K562 (cell line): Measurements from ENCODE around the gene GATM. TPM values are rescaled to one million over a fixed set of nuclear protein-coding genes. Genes with fewer than 3 reads are reported as not detected.

Source experiments
- ATAC-seq: fragments of 200-7000 bp; cut with Tn5 transposase; 3 replicates; pipeline ENCODE4 v1.9.1; 2020; ENCODE audit warnings: moderate library complexity
- BruUV-seq: library from RNA; stranded (reverse); fragments of 400-500 nt; replicated peaks from 2 replicates; lab custom pipeline; 2021; lab: Mats Ljungman, UMichigan
- CTCF ChIA-PET: fragments of 300-600 bp; formaldehyde crosslinking; extraction: SDS; loops from one replicate; lab custom pipeline; 2021; ENCODE audit warnings: low intra/inter-chr PET ratio; lab: Yijun Ruan, JAX
- POLR2A ChIA-PET: fragments of 300-600, 350-650 bp; sonication (Branson Sonifier 250); formaldehyde crosslinking; extraction: SDS; loops from one replicate; lab custom pipeline; 2021; ENCODE audit warnings: antibody characterized with exemption, inconsistent platforms; lab: Yijun Ruan, JAX
- DNase-seq, 4 experiments: peaks; one replicate each; pipeline versions ENCODE4 v3.0.0 to v3.0.0-alpha.2; 2011 to 2018; ENCODE audit warnings: low spot score in 3 of 4, mixed read lengths in 3 of 4; ENCODE audit errors: extremely low read depth in 1 of 4
- FAIRE-seq: peaks from 2 replicates; lab custom pipeline; 2011; peaks lifted over from hg19 to GRCh38; lab: Jason Lieb, UNC
- H2AFZ ChIP-seq: 2 replicates; pipeline ENCODE4 v1.6.0; 2011; ENCODE audit warnings: low read depth, low read length, control low read depth, inconsistent platforms
- H3K27ac ChIP-seq: fragments of 200-600 bp; 3 replicates; pipeline ENCODE4 v1.8.0; 2011; ENCODE audit warnings: low read depth, mild to moderate bottlenecking, control low read depth, inconsistent platforms, low read length, moderate library complexity, mixed read lengths; ENCODE audit errors: extremely low read depth
- H3K27me3 ChIP-seq, 2 experiments: fragments of 300-600 bp in 1 of 2; 2 replicates in 1 of 2; 3 replicates in 1 of 2; pipeline versions ENCODE4 v1.6.0 to v1.8.0; 2011; ENCODE audit warnings: inconsistent platforms in 2 of 2, low read length in 2 of 2, mild to moderate bottlenecking in 1 of 2, mixed read lengths in 1 of 2, moderate library complexity in 1 of 2; ENCODE audit not compliant: control insufficient read depth in 2 of 2, insufficient read depth in 2 of 2
- H3K36me3 ChIP-seq: fragments of 300-600 bp; 3 replicates; pipeline ENCODE4 v1.8.0; 2011; ENCODE audit warnings: mild to moderate bottlenecking, low read length, inconsistent platforms; ENCODE audit not compliant: control insufficient read depth, insufficient read depth
- H3K4me1 ChIP-seq, 2 experiments: fragments of 200-600 bp in 1 of 2; replicated peaks in 1 of 2; 2 replicates in 1 of 2; 3 replicates in 1 of 2; pipeline versions ENCODE4 v1.5.1 to v1.8.0; 2011; ENCODE audit warnings: inconsistent platforms in 2 of 2, low read length in 2 of 2, mild to moderate bottlenecking in 1 of 2, mixed read lengths in 1 of 2, moderate library complexity in 1 of 2; ENCODE audit not compliant: control insufficient read depth in 2 of 2, insufficient read depth in 2 of 2
- H3K4me2 ChIP-seq: 2 replicates; pipeline ENCODE4 v1.6.1; 2011; ENCODE audit warnings: low read length, control low read depth, inconsistent platforms, mixed read lengths; ENCODE audit not compliant: insufficient read depth
- H3K4me3 ChIP-seq: fragments of 200-600 bp; sonication (generic), shearing (Covaris generic); 2 replicates; pipeline ENCODE4 v1.5.1; 2016; ENCODE audit warnings: control low read depth, inconsistent platforms
- H3K79me2 ChIP-seq: fragments of 200-600 bp; 3 replicates; pipeline ENCODE4 v1.8.0; 2011; ENCODE audit warnings: low read length, inconsistent platforms; ENCODE audit not compliant: control insufficient read depth, insufficient read depth
- H3K9ac ChIP-seq, 2 experiments: 2 replicates each; pipeline versions ENCODE4 v1.6.0 to v1.6.1; 2011; ENCODE audit warnings: low read depth in 2 of 2, low read length in 2 of 2, control low read depth in 1 of 2, inconsistent platforms in 1 of 2, mild to moderate bottlenecking in 1 of 2, mixed read lengths in 1 of 2; ENCODE audit not compliant: insufficient read depth in 1 of 2
- H3K9me1 ChIP-seq: one replicate; pipeline ENCODE4 v1.6.0; 2011; ENCODE audit warnings: inconsistent platforms, mild to moderate bottlenecking, low read length, moderate library complexity; ENCODE audit not compliant: control insufficient read depth, insufficient read depth
- H3K9me3 ChIP-seq: replicated peaks from 2 replicates; pipeline ENCODE4 v1.5.1; 2011; ENCODE audit warnings: low read depth, low read length, inconsistent platforms; ENCODE audit not compliant: control insufficient read depth, insufficient read depth
- H4K20me1 ChIP-seq: replicated peaks from 2 replicates; pipeline ENCODE4 v1.6.1; 2011; ENCODE audit warnings: low read length, inconsistent platforms, mixed read lengths; ENCODE audit not compliant: control insufficient read depth, insufficient read depth
- ESRRB ChIP-seq: fragments of 250-450 bp; sonication (Bioruptor Pico); IDR thresholded peaks from 2 replicates; pipeline ENCODE4 v1.5.0; 2020; ENCODE audit warnings: mild to moderate bottlenecking, moderate library complexity, borderline replicate concordance
- NCOR1 ChIP-seq: fragments of 450-650 bp; IDR thresholded peaks from 2 replicates; pipeline ENCODE4 v1.6.1; 2016; ENCODE audit warnings: mild to moderate bottlenecking, moderate library complexity
- POLR2A ChIP-seq: fragments of 450-650 bp; conservative IDR thresholded peaks from 2 replicates; pipeline ENCODE4 v1.6.1; 2016
- ZBTB1 ChIP-seq: sonication (generic); formaldehyde crosslinking; IDR thresholded peaks from 2 replicates; pipeline ENCODE4 v1.8.1; 2023; ENCODE audit warnings: missing genetic modification reagents, low read depth, mild to moderate bottlenecking, borderline replicate concordance
- ZNF57 ChIP-seq: fragments of 450-650 bp; formaldehyde crosslinking; IDR thresholded peaks from 2 replicates; pipeline ENCODE4 v1.4.0; 2020; ENCODE audit warnings: mild to moderate bottlenecking, moderate library complexity
- WGBS: fragments of 100-300 bp; shearing (Covaris generic); methylation state at CpG from one replicate; pipeline ENCODE4 v1.1.6; 2016; ENCODE audit warnings: low coverage, mixed read lengths; ENCODE audit not compliant: insufficient coverage; ENCODE audit errors: missing lambda C conversion rate; 5-methylcytosine and 5-hydroxymethylcytosine counted together
- in situ Hi-C: fragments of 300-500 bp; cut with MboI; formaldehyde crosslinking; loops from 4 replicates; pipeline ENCODE4 v1.15.0; 2018; ENCODE audit warnings: inconsistent platforms, mixed read lengths
- intact Hi-C: fragments of 100-400 bp; cut with micrococcal nuclease; formaldehyde crosslinking; loops from 2 replicates; pipeline ENCODE4 v1.14.2; 2022
- polyA plus RNA-seq, 8 experiments: library from polyadenylated mRNA; depleted of rRNA in 4 of 8; stranded (reverse) in 5 of 8; unstranded in 3 of 8; fragments of >200 nt; fragmentation: Nextera tagmentation in 2 of 8; fragmentation: Illumina TruSeq in 1 of 8; extraction: Ambion mirVana in 2 of 8; extraction: Trizol in 1 of 8; gene quantifications; 2 replicates each; pipeline versions ENCODE4 v1.2.1 to v1.2.3, GENCODE V29; 2011 to 2014; ENCODE audit warnings: inconsistent platforms in 1 of 8, missing spikeins in 1 of 8
- total RNA-seq, 7 experiments: library from RNA; depleted of rRNA in 6 of 7; stranded (reverse); fragments of >200 nt in 6 of 7; fragmentation: Illumina TruSeq in 2 of 7; extraction: Trizol in 2 of 7; gene quantifications; 2 replicates each; pipeline versions ENCODE4 v1.2.1 to v1.2.3, GENCODE V29; 2011 to 2021; ENCODE audit warnings: low replicate concordance in 1 of 7
- TF ChIP-seq, protein P1 (sequence below), 3 experiments: IDR thresholded peaks in 2 of 3; conservative IDR thresholded peaks in 1 of 3; 2 replicates each; pipeline ENCODE4 v1.5.1; 2011 to 2012; ENCODE audit warnings: low read length in 3 of 3, mild to moderate bottlenecking in 3 of 3, control low read depth in 2 of 3, improper control_type of control experiment in 1 of 3, inconsistent platforms in 1 of 3, low read depth in 1 of 3, mixed read lengths in 1 of 3, moderate library complexity in 1 of 3; ENCODE audit not compliant: insufficient read depth in 2 of 3
- TF ChIP-seq, protein P2 (sequence below): IDR thresholded peaks from 2 replicates; pipeline ENCODE4 v1.6.1; 2011; ENCODE audit warnings: borderline replicate concordance, low read depth, mild to moderate bottlenecking, moderate library complexity, low read length; ENCODE audit not compliant: insufficient read depth, poor library complexity, severe bottlenecking
- TF ChIP-seq, protein P3 (sequence below), 2 experiments: IDR thresholded peaks; 2 replicates each; pipeline ENCODE4 v1.6.1; 2012; ENCODE audit warnings: improper control_type of control experiment in 2 of 2, low read depth in 2 of 2, low read length in 2 of 2, borderline replicate concordance in 1 of 2
- TF ChIP-seq, protein P4 (sequence below): sonication (generic); formaldehyde crosslinking; IDR thresholded peaks from 2 replicates; pipeline ENCODE4 v1.8.0; 2022; ENCODE audit warnings: mild to moderate bottlenecking, missing genetic modification reagents

The GATM gene
- total and polyA plus RNA-seq, 9 of the 15 experiments (the other 6 are each of a cell fraction or from before 2014, with no cell fraction given) = 0.11 to 1.1 (median 0.65) TPM

DNA sequence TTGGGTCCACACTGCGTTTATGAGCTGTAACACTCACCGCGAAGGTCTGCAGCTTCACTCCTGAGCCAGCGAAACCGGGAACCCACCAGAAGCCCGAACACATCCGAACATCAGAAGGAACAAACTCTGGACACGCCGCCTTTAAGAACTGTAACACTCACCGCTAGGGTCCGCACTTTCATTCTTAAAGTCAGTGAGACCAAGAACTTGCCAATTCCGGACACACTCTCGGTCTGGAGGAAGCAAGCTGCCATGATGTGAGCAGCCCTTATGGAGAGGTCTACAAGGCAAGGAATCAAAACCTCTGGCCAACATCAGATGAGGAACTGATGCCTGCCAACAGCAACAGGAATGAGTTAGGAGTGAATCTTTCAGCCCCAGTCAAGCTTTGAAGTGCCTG, 63.4 kb downstream of the GATM start:
- Histone ChIP-seq H3K9me3 (no peaks in the 10 kb centered on the region; the same call in 1 of the 2 replicates), H4K20me1 (no peaks in the 10 kb centered on the region), H3K36me3 (no peaks in the 10 kb centered on the region), H3K4me1 (no peaks in the 10 kb centered on the region; a peak in 1 of 5 replicates), H3K4me2 (peak overlapping the region; percentile 61), H3K27me3 (no peaks in the 10 kb centered on the region; a peak in 2 of 5 replicates), H3K4me3 (no peak overlapping the region), H3K27ac (no peak overlapping the region), H3K79me2 (no peaks in the 10 kb centered on the region), H2AFZ (peak overlapping the region; percentile 81), H3K9ac (no peak overlapping the region), H3K9me1 (no peaks in the 10 kb centered on the region)
- peak; percentile 95 for ATAC-seq
- CTCF ChIA-PET = interaction anchor here (1.9 kb wide), 1 partner anchor 143 kb away, joined by 7 read pairs; no protein-coding TSS in a partner anchor
- WGBS = 2% methylated on average over 13 of the region's 13 CpGs
- peak; percentile 78 for FAIRE-seq
- POLR2A ChIA-PET = interaction anchor here (0.7 to 1.4 kb wide), 4 partner anchors 9 to 337 kb away, joined by 3 to 4 read pairs (median 3); no protein-coding TSS in a partner anchor
- peak in 2 of 4 experiments; percentile 18 to 69 for DNase-seq
- TSS peak; percentile 54 for BruUV-seq
- in situ Hi-C loops = no loop called here
- intact Hi-C loops = loop anchor here (1.0 kb wide), 1 partner anchor 84 kb away; no protein-coding TSS in a partner anchor
- TF ChIP-seq, protein P1, sequence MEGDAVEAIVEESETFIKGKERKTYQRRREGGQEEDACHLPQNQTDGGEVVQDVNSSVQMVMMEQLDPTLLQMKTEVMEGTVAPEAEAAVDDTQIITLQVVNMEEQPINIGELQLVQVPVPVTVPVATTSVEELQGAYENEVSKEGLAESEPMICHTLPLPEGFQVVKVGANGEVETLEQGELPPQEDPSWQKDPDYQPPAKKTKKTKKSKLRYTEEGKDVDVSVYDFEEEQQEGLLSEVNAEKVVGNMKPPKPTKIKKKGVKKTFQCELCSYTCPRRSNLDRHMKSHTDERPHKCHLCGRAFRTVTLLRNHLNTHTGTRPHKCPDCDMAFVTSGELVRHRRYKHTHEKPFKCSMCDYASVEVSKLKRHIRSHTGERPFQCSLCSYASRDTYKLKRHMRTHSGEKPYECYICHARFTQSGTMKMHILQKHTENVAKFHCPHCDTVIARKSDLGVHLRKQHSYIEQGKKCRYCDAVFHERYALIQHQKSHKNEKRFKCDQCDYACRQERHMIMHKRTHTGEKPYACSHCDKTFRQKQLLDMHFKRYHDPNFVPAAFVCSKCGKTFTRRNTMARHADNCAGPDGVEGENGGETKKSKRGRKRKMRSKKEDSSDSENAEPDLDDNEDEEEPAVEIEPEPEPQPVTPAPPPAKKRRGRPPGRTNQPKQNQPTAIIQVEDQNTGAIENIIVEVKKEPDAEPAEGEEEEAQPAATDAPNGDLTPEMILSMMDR (IDR thresholded peaks at IDR 0.05 in 2 of 3, conservative IDR thresholded peaks at IDR 0.05 in 1 of 3; ENCODE audit: insufficient read depth in 2 of 3, low read depth in 1 of 3, low read length in 3 of 3) = peak; percentile 40 to 52 (median 43); a peak in 5 of 6 replicates
- TF ChIP-seq ZNF57 (CRISPR knock-in tag) = no peak
- no peak for TF ChIP-seq POLR2A
- TF ChIP-seq, protein P2, sequence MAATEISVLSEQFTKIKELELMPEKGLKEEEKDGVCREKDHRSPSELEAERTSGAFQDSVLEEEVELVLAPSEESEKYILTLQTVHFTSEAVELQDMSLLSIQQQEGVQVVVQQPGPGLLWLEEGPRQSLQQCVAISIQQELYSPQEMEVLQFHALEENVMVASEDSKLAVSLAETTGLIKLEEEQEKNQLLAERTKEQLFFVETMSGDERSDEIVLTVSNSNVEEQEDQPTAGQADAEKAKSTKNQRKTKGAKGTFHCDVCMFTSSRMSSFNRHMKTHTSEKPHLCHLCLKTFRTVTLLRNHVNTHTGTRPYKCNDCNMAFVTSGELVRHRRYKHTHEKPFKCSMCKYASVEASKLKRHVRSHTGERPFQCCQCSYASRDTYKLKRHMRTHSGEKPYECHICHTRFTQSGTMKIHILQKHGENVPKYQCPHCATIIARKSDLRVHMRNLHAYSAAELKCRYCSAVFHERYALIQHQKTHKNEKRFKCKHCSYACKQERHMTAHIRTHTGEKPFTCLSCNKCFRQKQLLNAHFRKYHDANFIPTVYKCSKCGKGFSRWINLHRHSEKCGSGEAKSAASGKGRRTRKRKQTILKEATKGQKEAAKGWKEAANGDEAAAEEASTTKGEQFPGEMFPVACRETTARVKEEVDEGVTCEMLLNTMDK = peak; percentile 27
- TF ChIP-seq ESRRB = no peak
- TF ChIP-seq ZBTB1 (CRISPR knock-in tag) = no peak
- TF ChIP-seq, protein P3, sequence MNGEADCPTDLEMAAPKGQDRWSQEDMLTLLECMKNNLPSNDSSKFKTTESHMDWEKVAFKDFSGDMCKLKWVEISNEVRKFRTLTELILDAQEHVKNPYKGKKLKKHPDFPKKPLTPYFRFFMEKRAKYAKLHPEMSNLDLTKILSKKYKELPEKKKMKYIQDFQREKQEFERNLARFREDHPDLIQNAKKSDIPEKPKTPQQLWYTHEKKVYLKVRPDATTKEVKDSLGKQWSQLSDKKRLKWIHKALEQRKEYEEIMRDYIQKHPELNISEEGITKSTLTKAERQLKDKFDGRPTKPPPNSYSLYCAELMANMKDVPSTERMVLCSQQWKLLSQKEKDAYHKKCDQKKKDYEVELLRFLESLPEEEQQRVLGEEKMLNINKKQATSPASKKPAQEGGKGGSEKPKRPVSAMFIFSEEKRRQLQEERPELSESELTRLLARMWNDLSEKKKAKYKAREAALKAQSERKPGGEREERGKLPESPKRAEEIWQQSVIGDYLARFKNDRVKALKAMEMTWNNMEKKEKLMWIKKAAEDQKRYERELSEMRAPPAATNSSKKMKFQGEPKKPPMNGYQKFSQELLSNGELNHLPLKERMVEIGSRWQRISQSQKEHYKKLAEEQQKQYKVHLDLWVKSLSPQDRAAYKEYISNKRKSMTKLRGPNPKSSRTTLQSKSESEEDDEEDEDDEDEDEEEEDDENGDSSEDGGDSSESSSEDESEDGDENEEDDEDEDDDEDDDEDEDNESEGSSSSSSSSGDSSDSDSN (IDR thresholded peaks at IDR 0.05; ENCODE audit: borderline replicate concordance in 1 of 2, low read depth in 2 of 2, low read length in 2 of 2) = no peak
- TF ChIP-seq, protein P4, sequence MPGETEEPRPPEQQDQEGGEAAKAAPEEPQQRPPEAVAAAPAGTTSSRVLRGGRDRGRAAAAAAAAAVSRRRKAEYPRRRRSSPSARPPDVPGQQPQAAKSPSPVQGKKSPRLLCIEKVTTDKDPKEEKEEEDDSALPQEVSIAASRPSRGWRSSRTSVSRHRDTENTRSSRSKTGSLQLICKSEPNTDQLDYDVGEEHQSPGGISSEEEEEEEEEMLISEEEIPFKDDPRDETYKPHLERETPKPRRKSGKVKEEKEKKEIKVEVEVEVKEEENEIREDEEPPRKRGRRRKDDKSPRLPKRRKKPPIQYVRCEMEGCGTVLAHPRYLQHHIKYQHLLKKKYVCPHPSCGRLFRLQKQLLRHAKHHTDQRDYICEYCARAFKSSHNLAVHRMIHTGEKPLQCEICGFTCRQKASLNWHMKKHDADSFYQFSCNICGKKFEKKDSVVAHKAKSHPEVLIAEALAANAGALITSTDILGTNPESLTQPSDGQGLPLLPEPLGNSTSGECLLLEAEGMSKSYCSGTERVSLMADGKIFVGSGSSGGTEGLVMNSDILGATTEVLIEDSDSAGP (CRISPR knock-in tag) = 0 out of 2 replicates have a peak, but pooled peaks have one; percentile 40
- no peak for TF ChIP-seq NCOR1
